Measurements from ENCODE around the gene GAK. TPM values are rescaled to one million over a fixed set of nuclear protein-coding genes. Genes with fewer than 3 reads are reported as not detected.

Gene GAK
- total RNA-seq, 4 donors from 2014 or later: 50.6 to 1,098 (median 104) TPM

DNA sequence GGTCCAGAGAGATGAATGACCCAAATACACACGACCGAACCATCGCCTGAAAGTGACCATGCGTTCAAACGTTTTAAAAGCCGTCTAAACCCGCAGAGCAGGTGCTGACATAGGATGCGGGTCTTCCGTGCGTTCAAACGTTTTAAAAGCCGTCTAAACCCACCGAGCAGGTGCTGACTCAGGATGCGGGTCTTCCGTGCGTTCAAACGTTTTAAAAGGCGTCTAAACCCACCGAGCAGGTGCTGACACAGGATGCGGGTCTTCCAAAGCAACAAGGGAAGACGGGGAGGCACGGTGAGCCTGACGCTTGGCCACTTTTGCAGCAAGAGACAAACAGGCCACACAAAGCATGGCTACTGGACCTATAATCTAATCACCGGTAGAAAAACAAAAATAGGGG, 47.2 kb downstream of the GAK start:
- H3K9me3 ChIP-seq: no peaks in the 10 kb centered on the region
- no peaks in the 10 kb centered on the region for H3K27me3 ChIP-seq
- no peak overlapping the region for H3K4me3 ChIP-seq
- no peak overlapping the region for H3K27ac ChIP-seq
- H3K4me1 ChIP-seq: no peaks in the 10 kb centered on the region
- intact Hi-C loops (cut with DNase I; ENCODE audit: low total_unique reads): no loop called here
- DNase-seq: no peak
- H3K36me3 ChIP-seq: no peaks in the 10 kb centered on the region
- TF ChIP-seq, protein P1, sequence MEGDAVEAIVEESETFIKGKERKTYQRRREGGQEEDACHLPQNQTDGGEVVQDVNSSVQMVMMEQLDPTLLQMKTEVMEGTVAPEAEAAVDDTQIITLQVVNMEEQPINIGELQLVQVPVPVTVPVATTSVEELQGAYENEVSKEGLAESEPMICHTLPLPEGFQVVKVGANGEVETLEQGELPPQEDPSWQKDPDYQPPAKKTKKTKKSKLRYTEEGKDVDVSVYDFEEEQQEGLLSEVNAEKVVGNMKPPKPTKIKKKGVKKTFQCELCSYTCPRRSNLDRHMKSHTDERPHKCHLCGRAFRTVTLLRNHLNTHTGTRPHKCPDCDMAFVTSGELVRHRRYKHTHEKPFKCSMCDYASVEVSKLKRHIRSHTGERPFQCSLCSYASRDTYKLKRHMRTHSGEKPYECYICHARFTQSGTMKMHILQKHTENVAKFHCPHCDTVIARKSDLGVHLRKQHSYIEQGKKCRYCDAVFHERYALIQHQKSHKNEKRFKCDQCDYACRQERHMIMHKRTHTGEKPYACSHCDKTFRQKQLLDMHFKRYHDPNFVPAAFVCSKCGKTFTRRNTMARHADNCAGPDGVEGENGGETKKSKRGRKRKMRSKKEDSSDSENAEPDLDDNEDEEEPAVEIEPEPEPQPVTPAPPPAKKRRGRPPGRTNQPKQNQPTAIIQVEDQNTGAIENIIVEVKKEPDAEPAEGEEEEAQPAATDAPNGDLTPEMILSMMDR (IDR thresholded peaks at IDR 0.05): no peak
- TF ChIP-seq POLR2A (IDR thresholded peaks at IDR 0.05): no peak

DNA sequence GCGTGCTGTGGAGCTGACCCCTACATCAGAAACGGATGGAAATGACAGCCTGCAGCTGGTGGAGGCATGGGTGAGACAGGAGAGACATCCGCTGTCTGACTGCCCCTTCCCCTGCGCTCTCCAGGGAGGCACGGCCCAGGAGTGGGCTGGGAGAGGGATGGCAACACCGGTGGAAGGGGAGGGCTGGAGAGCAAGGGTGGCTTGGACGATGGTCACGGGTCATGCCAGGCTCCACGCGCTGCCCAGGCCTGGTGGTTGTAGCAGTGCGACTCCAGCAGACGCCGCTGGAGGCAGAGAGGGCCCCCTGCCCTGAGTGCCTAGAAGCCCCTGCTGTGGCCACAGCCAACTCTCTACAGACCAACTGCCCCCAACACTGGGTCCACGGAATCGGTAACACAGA, 47.9 kb downstream of the GAK start:
- Histone ChIP-seq H3K4me1 (no peaks in the 10 kb centered on the region), H3K9me3 (no peaks in the 10 kb centered on the region), H3K36me3 (no peaks in the 10 kb centered on the region), H3K27ac (no peak overlapping the region), H3K27me3 (no peaks in the 10 kb centered on the region), H3K4me3 (no peak overlapping the region)
- intact Hi-C loops (cut with DNase I; ENCODE audit: low total_unique reads): no loop called here
- no peak for TF ChIP-seq POLR2A (IDR thresholded peaks at IDR 0.05)
- DNase-seq: no peak

DNA sequence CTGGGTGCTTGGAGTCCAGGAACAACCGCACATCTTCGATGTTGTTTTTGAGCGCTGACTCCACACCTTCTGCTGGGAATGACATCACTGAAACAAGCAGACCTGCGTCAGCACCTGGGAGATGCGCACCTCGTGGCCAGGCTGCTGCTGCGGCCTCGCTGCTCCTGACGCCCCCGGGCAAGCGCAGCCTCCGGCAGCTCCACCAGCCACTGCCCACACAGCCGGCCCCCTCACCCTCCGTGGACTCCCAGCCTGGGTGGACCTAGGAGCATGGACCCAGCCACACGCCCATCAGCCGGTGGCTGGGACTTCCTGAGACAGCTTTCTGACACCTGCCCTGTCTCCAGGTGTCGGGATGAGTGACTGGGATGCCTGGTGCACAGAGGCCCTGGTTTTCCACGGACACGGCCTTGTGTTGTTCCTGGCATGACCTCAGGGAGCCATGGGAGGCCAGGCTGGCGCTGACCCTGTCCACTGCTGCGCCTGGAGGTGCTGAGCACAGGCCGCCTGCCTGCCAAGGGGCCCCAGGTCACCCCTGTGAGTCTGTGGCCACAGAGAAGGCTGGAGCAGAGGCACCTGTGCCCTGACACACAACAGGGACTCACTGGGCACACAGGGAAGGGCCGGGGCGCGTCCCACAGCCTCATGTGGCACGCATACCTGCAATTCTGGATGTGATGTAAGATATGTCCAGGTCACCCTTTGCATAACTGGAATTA, 48.6 kb downstream of the GAK start:
- Histone ChIP-seq H3K4me1 (no peaks in the 10 kb centered on the region), H3K9me3 (no peaks in the 10 kb centered on the region), H3K4me3 (no peak overlapping the region), H3K27me3 (no peaks in the 10 kb centered on the region), H3K27ac (no peak overlapping the region), H3K36me3 (no peaks in the 10 kb centered on the region)
- intact Hi-C loops (cut with DNase I; ENCODE audit: low total_unique reads): no loop called here
- DNase-seq: no peak
- TF ChIP-seq POLR2A (IDR thresholded peaks at IDR 0.05): no peak
- TF ChIP-seq, protein P1 (IDR thresholded peaks at IDR 0.05): no peak

DNA sequence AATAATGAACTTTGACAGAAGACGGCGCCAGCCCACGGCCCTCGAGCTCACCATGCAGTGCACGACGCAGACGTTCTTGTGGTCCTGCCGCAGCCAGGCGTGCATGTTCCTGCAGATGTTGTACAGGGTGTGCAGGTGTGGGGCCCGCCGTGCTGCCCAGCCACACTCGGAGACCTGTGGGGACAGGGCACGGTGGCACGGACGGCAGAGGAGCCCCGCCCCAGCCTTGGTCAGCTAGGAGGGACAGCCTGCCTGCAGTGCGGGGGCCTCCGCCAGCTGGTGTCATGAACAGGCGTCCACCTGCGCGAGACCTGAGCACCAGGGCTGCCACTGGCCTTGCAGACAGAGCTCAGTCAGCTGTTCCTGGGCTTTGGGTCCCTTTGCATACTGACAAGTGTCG, 49.5 kb downstream of the GAK start:
- Histone ChIP-seq H3K9me3 (no peaks in the 10 kb centered on the region), H3K36me3 (no peaks in the 10 kb centered on the region), H3K27me3 (no peaks in the 10 kb centered on the region), H3K4me1 (no peaks in the 10 kb centered on the region), H3K4me3 (no peak overlapping the region), H3K27ac (no peak overlapping the region)
- TF ChIP-seq, protein P1 (IDR thresholded peaks at IDR 0.05): no peak
- no peak for TF ChIP-seq POLR2A (IDR thresholded peaks at IDR 0.05)
- intact Hi-C loops (cut with DNase I; ENCODE audit: low total_unique reads): no loop called here
- DNase-seq: no peak

DNA sequence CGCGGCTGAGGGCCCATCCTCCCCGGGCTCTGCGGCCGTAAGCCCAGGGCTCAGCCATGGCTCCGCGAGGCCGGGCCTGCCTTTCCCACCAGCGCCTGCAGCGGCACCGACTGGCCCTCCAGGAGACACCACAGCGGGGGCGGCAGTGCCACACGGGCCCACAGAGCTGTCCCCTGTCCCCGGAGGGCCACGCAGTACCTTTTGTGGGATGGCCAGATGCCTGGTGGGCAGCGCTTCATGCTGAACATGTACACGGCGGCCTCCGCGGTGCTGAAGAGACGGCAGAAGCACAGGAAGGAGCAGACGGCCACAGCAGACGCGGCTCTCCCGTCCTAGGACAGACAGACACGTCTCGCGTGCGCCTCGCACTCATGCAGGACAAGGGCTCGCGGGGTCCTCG, 50.4 kb downstream of the GAK start:
- TF ChIP-seq, protein P1 (IDR thresholded peaks at IDR 0.05): no peak
- TF ChIP-seq POLR2A (IDR thresholded peaks at IDR 0.05): no peak
- no peaks in the 10 kb centered on the region for H3K36me3 ChIP-seq
- H3K9me3 ChIP-seq: no peaks in the 10 kb centered on the region
- intact Hi-C loops (cut with DNase I; ENCODE audit: low total_unique reads): no loop called here
- no peaks in the 10 kb centered on the region for H3K27me3 ChIP-seq
- H3K27ac ChIP-seq: no peak overlapping the region
- H3K4me3 ChIP-seq: no peak overlapping the region
- DNase-seq: no peak
- H3K4me1 ChIP-seq: no peaks in the 10 kb centered on the region
